Loucy (cell line): ENCODE data around the gene RNU6-9.

Experiments used
- H2AFZ ChIP-seq: fragments of 200-600 bp; sonication (generic); 2 replicates; pipeline ENCODE4 v1.6.0; 2016; ENCODE audit warnings: antibody characterized with exemption, mild to moderate bottlenecking, low read length, moderate library complexity
- H3F3A ChIP-seq: fragments of 200-600 bp; 2 replicates; pipeline ENCODE4 v1.6.0; 2016; ENCODE audit warnings: antibody characterized with exemption, low read depth, mild to moderate bottlenecking
- H3K27me3 ChIP-seq: fragments of 200-600 bp; sonication (generic); 2 replicates; pipeline ENCODE4 v1.6.1; 2014; ENCODE audit warnings: low read length, mild to moderate bottlenecking; ENCODE audit not compliant: insufficient read depth, poor library complexity, severe bottlenecking
- H3K36me3 ChIP-seq: fragments of 200-600 bp; sonication (generic); 2 replicates; pipeline ENCODE4 v1.6.1; 2016; ENCODE audit warnings: low read length; ENCODE audit not compliant: insufficient read depth
- H3K4me1 ChIP-seq: fragments of 200-600 bp; sonication (generic); 2 replicates; pipeline ENCODE4 v1.5.1; 2014; ENCODE audit warnings: low read length, mild to moderate bottlenecking; ENCODE audit not compliant: insufficient read depth, poor library complexity, severe bottlenecking
- H3K4me2 ChIP-seq: fragments of 200-600 bp; sonication (generic); 2 replicates; pipeline ENCODE4 v1.6.0; 2014; ENCODE audit warnings: antibody characterized with exemption, low read length, low read depth, mild to moderate bottlenecking; ENCODE audit not compliant: poor library complexity, severe bottlenecking
- H3K4me3 ChIP-seq: fragments of 200-600 bp; sonication (generic); 2 replicates; pipeline ENCODE4 v1.5.1; 2014; ENCODE audit warnings: low read length, mild to moderate bottlenecking, mixed read lengths; ENCODE audit not compliant: poor library complexity, severe bottlenecking
- H3K79me2 ChIP-seq: fragments of 200-600 bp; sonication (generic); 2 replicates; pipeline ENCODE4 v1.6.1; 2014; ENCODE audit warnings: low read length; ENCODE audit not compliant: insufficient read depth
- H3K9ac ChIP-seq: fragments of 200-600 bp; sonication (generic); 2 replicates; pipeline ENCODE4 v1.6.0; 2014; ENCODE audit warnings: mild to moderate bottlenecking, low read depth, low read length, moderate library complexity; ENCODE audit not compliant: poor library complexity, severe bottlenecking
- H3K9me2 ChIP-seq: fragments of 200-600 bp; sonication (generic); replicated peaks from 2 replicates; pipeline ENCODE4 v1.6.1; 2016; ENCODE audit warnings: low read depth, low read length, mixed read lengths
- H3K9me3 ChIP-seq: fragments of 200-600 bp; sonication (generic); 2 replicates; pipeline ENCODE4 v1.6.1; 2014; ENCODE audit warnings: mild to moderate bottlenecking, antibody characterized with exemption, low read length, low read depth; ENCODE audit not compliant: insufficient read depth
- H4K20me1 ChIP-seq: fragments of 200-600 bp; sonication (generic); 2 replicates; pipeline ENCODE4 v1.6.0; 2014; ENCODE audit warnings: antibody characterized with exemption, low read length, mild to moderate bottlenecking; ENCODE audit not compliant: insufficient read depth, poor library complexity, severe bottlenecking
- CTCF ChIP-seq: fragments of 200-600 bp; sonication (generic); conservative IDR thresholded peaks from 2 replicates; pipeline ENCODE4 v1.5.1; 2014; ENCODE audit warnings: mild to moderate bottlenecking, antibody characterized with exemption, low read length
- EZH2phosphoT487 ChIP-seq: fragments of 200-600 bp; IDR thresholded peaks from 2 replicates; pipeline ENCODE4 v1.6.1; 2018; ENCODE audit warnings: antibody characterized with exemption, mild to moderate bottlenecking, moderate library complexity, borderline replicate concordance

RNU6-9 gene

GRCh38 chr19:904545-904944, 11.3 kb downstream of the RNU6-9 start:
- Histone ChIP-seq H3K4me1 (peaks cover 16% of the 10 kb centered on the region), H3K9ac (no peak overlapping the region), H4K20me1 (peaks cover 6% of the 10 kb centered on the region), H3K9me3 (no peaks in the 10 kb centered on the region), H3K36me3 (no peaks in the 10 kb centered on the region), H2AFZ (no peak overlapping the region), H3K79me2 (peaks cover 16% of the 10 kb centered on the region; the same call in 1 of the 2 replicates), H3F3A (no peaks in the 10 kb centered on the region), H3K4me2 (no peak overlapping the region), H3K4me3 (no peak overlapping the region), H3K27me3 (no peaks in the 10 kb centered on the region), H3K9me2 (no peaks in the 10 kb centered on the region)
- TF ChIP-seq EZH2phosphoT487, result no peak
- no peak for TF ChIP-seq CTCF

GRCh38 chr19:906480-906879, 13.2 kb downstream of the RNU6-9 start:
- Histone ChIP-seq H3F3A (no peaks in the 10 kb centered on the region), H4K20me1 (peaks cover 5% of the 10 kb centered on the region), H3K4me1 (peaks cover 16% of the 10 kb centered on the region), H3K27me3 (no peaks in the 10 kb centered on the region), H2AFZ (no peak overlapping the region), H3K9ac (no peak overlapping the region), H3K36me3 (no peaks in the 10 kb centered on the region), H3K79me2 (peaks cover 18% of the 10 kb centered on the region; the same call in 1 of the 2 replicates), H3K9me2 (no peaks in the 10 kb centered on the region), H3K4me3 (no peak overlapping the region), H3K4me2 (no peak overlapping the region), H3K9me3 (no peaks in the 10 kb centered on the region)
- TF ChIP-seq CTCF, result no peak
- no peak for TF ChIP-seq EZH2phosphoT487

- Histone ChIP-seq H4K20me1 (peaks cover 3% of the 10 kb centered on the region), H3K4me2 (no peak overlapping the region), H3K4me3 (no peak overlapping the region), H3K9ac (no peak overlapping the region), H3F3A (no peaks in the 10 kb centered on the region), H2AFZ (no peak overlapping the region), H3K27me3 (no peaks in the 10 kb centered on the region), H3K9me3 (no peaks in the 10 kb centered on the region), H3K36me3 (no peaks in the 10 kb centered on the region), H3K9me2 (no peaks in the 10 kb centered on the region), H3K79me2 (peaks cover 22% of the 10 kb centered on the region; the same call in 1 of the 2 replicates), H3K4me1 (peaks cover 16% of the 10 kb centered on the region)
- TF ChIP-seq EZH2phosphoT487 (no peak), CTCF (no peak)
Observed at GRCh38 chr19:907183-907853, 14.0 kb downstream of the RNU6-9 start.
